ENCODE data around the gene XPR1.

DNA sequence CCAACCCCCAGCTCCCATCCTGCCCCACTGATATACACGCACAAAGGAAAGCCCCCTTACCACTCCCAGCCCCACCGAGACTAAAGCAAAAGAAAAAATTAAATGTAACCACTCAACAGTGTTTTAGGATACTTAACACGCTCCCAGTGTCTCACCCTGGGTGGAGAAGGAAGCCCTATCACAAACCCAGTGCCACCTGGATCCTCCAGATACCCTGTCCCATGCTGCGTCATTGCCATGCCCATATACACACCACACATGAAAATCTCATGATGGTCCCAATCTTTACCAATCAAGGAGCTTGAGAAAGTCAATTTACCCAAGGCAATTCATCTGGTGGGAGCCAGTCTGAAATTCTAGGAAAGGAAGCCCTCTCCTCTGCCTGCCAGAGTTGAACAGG is 292.1 kb downstream of the XPR1 start:
- TF ChIP-seq, protein P1, sequence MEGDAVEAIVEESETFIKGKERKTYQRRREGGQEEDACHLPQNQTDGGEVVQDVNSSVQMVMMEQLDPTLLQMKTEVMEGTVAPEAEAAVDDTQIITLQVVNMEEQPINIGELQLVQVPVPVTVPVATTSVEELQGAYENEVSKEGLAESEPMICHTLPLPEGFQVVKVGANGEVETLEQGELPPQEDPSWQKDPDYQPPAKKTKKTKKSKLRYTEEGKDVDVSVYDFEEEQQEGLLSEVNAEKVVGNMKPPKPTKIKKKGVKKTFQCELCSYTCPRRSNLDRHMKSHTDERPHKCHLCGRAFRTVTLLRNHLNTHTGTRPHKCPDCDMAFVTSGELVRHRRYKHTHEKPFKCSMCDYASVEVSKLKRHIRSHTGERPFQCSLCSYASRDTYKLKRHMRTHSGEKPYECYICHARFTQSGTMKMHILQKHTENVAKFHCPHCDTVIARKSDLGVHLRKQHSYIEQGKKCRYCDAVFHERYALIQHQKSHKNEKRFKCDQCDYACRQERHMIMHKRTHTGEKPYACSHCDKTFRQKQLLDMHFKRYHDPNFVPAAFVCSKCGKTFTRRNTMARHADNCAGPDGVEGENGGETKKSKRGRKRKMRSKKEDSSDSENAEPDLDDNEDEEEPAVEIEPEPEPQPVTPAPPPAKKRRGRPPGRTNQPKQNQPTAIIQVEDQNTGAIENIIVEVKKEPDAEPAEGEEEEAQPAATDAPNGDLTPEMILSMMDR (IDR thresholded peaks at IDR 0.05): no peak
- no peak for TF ChIP-seq POLR2AphosphoS5 (IDR thresholded peaks at IDR 0.05; ENCODE audit: low read depth, low read length)
